ENCODE results near the gene ADAMTS9. TPM values are rescaled to one million over a fixed set of nuclear protein-coding genes. Genes with fewer than 3 reads are reported as not detected.

ADAMTS9 gene
- total and polyA plus RNA-seq, 9 of the 15 experiments (the other 6 are each of a cell fraction or from before 2014, with no cell fraction given) = 0.05 to 0.32 (median 0.13) TPM; not detected in 2

DNA sequence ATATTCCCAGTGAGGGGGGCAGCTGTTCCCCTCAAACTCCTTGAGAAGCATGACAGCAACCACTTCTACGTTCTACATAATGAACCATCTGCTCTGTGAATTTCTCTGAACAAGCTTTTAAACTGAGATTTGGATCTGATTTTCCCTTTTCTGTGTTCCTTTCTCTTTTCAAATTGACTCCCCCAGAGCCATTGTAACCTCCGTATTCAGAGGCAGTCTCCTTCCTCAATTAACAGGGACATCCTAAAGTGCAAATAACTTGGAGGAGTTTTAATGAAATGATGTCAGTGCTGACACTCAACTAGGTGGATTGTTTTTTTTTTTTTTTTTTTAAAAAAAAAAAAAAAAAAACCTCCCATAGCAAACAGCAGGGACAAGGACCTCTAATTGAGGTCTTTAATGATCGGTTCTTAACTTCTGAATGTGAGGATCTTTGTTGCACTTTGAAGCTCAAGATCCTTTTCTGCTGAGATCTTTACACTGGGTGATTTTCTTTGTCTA, 48.8 kb downstream of the ADAMTS9 start (continued):
- TF ChIP-seq, protein P1, sequence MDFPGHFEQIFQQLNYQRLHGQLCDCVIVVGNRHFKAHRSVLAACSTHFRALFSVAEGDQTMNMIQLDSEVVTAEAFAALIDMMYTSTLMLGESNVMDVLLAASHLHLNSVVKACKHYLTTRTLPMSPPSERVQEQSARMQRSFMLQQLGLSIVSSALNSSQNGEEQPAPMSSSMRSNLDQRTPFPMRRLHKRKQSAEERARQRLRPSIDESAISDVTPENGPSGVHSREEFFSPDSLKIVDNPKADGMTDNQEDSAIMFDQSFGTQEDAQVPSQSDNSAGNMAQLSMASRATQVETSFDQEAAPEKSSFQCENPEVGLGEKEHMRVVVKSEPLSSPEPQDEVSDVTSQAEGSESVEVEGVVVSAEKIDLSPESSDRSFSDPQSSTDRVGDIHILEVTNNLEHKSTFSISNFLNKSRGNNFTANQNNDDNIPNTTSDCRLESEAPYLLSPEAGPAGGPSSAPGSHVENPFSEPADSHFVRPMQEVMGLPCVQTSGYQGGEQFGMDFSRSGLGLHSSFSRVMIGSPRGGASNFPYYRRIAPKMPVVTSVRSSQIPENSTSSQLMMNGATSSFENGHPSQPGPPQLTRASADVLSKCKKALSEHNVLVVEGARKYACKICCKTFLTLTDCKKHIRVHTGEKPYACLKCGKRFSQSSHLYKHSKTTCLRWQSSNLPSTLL (IDR thresholded peaks at IDR 0.05) = no peak
- TF ChIP-seq, protein P2, sequence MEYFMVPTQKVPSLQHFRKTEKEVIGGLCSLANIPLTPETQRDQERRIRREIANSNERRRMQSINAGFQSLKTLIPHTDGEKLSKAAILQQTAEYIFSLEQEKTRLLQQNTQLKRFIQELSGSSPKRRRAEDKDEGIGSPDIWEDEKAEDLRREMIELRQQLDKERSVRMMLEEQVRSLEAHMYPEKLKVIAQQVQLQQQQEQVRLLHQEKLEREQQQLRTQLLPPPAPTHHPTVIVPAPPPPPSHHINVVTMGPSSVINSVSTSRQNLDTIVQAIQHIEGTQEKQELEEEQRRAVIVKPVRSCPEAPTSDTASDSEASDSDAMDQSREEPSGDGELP (CRISPR knock-in tag; IDR thresholded peaks at IDR 0.05; ENCODE audit: borderline replicate concordance) = no peak
- TF ChIP-seq CBX3 (IDR thresholded peaks at IDR 0.05; ENCODE audit: borderline replicate concordance in 1 of 2, low read length in 2 of 2) = no peak
- TF ChIP-seq FIP1L1 (IDR thresholded peaks at IDR 0.05; ENCODE audit: low read depth, low read length, poor library complexity, severe bottlenecking) = no peak

DNA sequence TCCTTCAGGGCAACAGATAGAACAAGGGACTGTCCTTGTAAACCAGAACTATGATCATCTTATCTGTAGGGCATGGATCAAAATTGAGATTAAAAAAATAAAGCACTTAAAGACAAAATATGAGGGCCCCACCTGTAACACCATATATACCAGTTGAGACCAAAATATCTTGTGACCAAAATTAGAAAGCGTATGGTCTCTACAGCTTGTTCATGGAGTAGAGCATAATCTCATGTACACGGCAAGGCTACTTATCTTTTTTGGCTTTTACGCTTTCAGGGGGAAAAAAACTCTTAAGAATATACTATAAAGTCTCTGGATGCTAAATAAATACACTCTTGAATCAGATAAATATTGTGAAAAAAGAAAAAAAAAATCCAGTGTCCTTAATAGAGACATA, 49.3 kb downstream of the ADAMTS9 start:
- ATAC-seq (no peak), DNase-seq (ENCODE audit: extremely low read depth in 1 of 4, low spot score in 3 of 4) (no peak), FAIRE-seq (no peak)
- TF ChIP-seq, protein P3, sequence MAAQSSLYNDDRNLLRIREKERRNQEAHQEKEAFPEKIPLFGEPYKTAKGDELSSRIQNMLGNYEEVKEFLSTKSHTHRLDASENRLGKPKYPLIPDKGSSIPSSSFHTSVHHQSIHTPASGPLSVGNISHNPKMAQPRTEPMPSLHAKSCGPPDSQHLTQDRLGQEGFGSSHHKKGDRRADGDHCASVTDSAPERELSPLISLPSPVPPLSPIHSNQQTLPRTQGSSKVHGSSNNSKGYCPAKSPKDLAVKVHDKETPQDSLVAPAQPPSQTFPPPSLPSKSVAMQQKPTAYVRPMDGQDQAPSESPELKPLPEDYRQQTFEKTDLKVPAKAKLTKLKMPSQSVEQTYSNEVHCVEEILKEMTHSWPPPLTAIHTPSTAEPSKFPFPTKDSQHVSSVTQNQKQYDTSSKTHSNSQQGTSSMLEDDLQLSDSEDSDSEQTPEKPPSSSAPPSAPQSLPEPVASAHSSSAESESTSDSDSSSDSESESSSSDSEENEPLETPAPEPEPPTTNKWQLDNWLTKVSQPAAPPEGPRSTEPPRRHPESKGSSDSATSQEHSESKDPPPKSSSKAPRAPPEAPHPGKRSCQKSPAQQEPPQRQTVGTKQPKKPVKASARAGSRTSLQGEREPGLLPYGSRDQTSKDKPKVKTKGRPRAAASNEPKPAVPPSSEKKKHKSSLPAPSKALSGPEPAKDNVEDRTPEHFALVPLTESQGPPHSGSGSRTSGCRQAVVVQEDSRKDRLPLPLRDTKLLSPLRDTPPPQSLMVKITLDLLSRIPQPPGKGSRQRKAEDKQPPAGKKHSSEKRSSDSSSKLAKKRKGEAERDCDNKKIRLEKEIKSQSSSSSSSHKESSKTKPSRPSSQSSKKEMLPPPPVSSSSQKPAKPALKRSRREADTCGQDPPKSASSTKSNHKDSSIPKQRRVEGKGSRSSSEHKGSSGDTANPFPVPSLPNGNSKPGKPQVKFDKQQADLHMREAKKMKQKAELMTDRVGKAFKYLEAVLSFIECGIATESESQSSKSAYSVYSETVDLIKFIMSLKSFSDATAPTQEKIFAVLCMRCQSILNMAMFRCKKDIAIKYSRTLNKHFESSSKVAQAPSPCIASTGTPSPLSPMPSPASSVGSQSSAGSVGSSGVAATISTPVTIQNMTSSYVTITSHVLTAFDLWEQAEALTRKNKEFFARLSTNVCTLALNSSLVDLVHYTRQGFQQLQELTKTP (IDR thresholded peaks at IDR 0.05; ENCODE audit: low read depth in 1 of 2, partially characterized antibody in 2 of 2) = no peak
- TF ChIP-seq, protein P4, sequence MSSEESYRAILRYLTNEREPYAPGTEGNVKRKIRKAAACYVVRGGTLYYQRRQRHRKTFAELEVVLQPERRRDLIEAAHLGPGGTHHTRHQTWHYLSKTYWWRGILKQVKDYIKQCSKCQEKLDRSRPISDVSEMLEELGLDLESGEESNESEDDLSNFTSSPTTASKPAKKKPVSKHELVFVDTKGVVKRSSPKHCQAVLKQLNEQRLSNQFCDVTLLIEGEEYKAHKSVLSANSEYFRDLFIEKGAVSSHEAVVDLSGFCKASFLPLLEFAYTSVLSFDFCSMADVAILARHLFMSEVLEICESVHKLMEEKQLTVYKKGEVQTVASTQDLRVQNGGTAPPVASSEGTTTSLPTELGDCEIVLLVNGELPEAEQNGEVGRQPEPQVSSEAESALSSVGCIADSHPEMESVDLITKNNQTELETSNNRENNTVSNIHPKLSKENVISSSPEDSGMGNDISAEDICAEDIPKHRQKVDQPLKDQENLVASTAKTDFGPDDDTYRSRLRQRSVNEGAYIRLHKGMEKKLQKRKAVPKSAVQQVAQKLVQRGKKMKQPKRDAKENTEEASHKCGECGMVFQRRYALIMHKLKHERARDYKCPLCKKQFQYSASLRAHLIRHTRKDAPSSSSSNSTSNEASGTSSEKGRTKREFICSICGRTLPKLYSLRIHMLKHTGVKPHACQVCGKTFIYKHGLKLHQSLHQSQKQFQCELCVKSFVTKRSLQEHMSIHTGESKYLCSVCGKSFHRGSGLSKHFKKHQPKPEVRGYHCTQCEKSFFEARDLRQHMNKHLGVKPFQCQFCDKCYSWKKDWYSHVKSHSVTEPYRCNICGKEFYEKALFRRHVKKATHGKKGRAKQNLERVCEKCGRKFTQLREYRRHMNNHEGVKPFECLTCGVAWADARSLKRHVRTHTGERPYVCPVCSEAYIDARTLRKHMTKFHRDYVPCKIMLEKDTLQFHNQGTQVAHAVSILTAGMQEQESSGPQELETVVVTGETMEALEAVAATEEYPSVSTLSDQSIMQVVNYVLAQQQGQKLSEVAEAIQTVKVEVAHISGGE (CRISPR knock-in tag; IDR thresholded peaks at IDR 0.05) = 0 out of 6 replicates have a peak, but pooled peaks of 1 of the 3 experiments have one; percentile 32
- ChIA-PET CTCF (ENCODE audit: low intra/inter-chr PET ratio) (no interaction called here), POLR2A (no interaction called here)
- in situ Hi-C loops (cut with MboI) (no loop called here), intact Hi-C loops (cut with micrococcal nuclease) (no loop called here)
- Histone ChIP-seq H3K4me3 (no peak overlapping the region), H3K4me2 (ENCODE audit: insufficient read depth, low read length) (no peak overlapping the region), H2AFZ (ENCODE audit: low read depth, low read length) (no peak overlapping the region), H3K9me1 (ENCODE audit: control insufficient read depth, insufficient read depth, low read length) (no peaks in the 10 kb centered on the region), H3K9me3 (replicated peaks; ENCODE audit: control insufficient read depth, insufficient read depth, low read depth, low read length) (no peaks in the 10 kb centered on the region), H3K36me3 (ENCODE audit: control insufficient read depth, insufficient read depth, low read length) (no peaks in the 10 kb centered on the region), H3K27me3 (ENCODE audit: control insufficient read depth in 2 of 2, insufficient read depth in 2 of 2, low read length in 2 of 2) (no peaks in the 10 kb centered on the region), H3K9ac (ENCODE audit: insufficient read depth in 1 of 2, low read depth in 2 of 2, low read length in 2 of 2) (no peak overlapping the region), H3K4me1 (replicated peaks in 1 of 2; ENCODE audit: control insufficient read depth in 2 of 2, insufficient read depth in 2 of 2, low read length in 2 of 2) (no peaks in the 10 kb centered on the region), H3K27ac (ENCODE audit: extremely low read depth, low read depth, low read length) (no peak overlapping the region), H4K20me1 (replicated peaks; ENCODE audit: control insufficient read depth, insufficient read depth, low read length) (no peaks in the 10 kb centered on the region), H3K79me2 (ENCODE audit: control insufficient read depth, insufficient read depth, low read length) (no peaks in the 10 kb centered on the region)
- 10% methylated on average over 3 of the region's 3 CpGs for WGBS (ENCODE audit: insufficient coverage, low coverage, missing lambda C conversion rate)
- no TSS peak for BruUV-seq (replicated peaks)

Data from K562 (cell line).